Non-pigmented ciliary epithelial cell (primary cell): ENCODE measurements around the gene OPRL1.
"Not testable (repeated sequence)": the region's sequence is repeated elsewhere in the genome, so short reads cannot be mapped to it uniquely, and the experiment has no call there.

Source experiments
- DNase-seq: peaks from one replicate; pipeline ENCODE4 v3.0.0-alpha.2; 2010; ENCODE audit warnings: low read depth

The OPRL1 gene

DNA sequence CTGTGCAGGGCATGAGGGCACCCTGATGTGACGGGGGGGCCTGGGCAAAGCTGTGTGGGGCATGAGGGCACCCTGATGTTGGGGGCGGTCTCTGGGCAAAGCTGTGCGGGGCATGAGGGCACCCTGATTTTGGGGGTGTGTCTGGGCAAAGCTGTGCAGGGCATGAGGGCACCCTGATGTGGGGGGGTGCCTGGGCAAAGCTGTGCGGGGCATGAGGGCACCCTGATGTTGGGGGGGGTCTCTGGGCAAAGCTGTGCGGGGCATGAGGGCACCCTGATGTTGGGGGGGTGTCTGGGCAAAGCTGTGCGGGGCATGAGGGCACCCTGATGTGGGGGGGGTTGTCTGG lies 37.5 kb downstream of the OPRL1 start:
- DNase-seq: not testable (repeated sequence)

DNA sequence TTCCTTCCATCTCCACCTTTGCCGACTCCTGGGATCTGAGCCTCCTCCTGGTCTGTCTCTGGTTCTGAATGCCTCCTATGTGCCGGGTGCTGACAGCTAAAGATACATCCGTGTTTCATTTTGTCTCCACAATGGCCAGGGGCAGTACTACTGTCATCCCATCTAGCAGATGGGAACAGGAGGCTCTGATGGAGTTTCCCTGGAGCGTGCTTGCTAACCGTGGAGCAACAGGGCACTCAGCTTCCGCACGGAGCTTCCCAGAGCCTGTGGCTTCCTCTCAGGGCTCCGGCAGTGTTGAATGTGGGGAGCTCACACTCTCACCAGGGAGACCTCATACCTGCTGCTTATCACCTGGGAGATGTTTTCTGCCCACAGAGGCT lies 39.4 kb downstream of the OPRL1 start:
- no peak for DNase-seq

DNA sequence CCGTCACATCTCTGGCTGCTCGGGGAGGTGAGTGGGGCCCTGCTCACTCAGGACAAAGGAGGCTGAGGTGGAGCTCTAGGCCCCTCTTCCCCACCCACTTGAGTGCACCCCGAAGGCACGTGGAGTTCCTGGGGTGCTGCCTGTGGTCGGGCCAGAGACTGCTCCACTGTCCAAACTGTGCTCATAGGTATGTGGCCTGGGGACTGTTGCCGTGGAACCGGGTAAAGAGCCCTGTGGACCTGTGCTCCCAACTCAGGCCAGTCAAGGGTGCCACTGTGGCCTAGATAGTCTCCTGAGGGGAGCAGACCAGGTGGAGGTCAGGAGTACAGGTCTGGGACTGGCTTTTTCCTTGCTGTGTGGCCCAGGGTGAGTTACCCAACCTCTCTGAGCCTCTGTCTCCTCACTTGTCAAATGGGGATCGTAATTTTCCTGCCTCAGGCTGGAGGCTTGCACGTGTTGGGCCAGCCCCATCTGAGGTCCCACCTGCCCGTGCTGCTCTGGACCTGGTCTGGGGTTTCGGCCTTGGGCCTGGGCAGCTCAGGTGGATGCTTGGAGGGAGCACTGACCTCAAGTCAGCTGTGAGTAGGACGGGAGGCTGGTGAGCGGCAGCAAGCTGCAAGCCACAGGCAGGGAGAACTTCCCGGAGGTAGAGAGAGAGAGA lies 39.9 kb downstream of the OPRL1 start:
- no peak for DNase-seq

DNA sequence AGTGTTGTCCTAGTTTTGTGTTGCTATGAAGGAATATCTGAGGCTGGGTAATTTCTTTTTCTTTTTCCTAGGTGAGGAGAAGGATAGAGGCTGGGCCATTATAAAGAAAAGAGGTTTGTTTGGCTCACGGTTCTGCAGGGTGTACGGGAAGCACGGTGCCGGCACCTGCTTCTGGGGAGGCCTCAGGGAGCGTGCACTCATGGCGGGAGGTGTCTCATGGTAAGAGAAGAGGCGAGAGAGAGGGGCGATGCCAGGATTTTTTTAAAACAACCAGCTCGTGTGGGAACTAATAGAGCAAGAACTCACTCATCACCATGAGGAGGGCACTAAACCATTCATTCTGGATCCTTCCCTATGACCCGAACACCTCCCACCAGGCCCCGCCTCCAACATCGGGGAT lies 41.7 kb downstream of the OPRL1 start:
- no peak for DNase-seq

DNA sequence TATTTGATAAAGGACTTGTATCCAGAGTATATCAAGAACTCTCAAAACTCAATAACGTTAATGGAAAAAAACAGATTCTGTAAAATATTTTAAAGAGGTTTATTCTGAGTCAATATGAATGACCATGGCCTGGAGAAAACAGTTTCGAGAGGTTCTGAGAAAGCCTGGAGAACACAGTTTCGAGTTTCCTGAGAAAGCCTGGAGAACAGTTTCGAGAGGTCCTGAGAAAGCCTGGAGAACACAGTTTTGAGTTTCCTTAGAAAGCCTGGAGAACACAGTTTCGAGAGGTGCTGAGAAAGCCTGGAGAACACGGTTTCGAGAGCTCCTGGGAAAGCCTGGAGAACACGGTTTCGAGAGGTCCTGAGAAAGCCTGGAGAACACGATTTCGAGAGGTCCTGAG lies 43.0 kb downstream of the OPRL1 start:
- not testable (repeated sequence) for DNase-seq

DNA sequence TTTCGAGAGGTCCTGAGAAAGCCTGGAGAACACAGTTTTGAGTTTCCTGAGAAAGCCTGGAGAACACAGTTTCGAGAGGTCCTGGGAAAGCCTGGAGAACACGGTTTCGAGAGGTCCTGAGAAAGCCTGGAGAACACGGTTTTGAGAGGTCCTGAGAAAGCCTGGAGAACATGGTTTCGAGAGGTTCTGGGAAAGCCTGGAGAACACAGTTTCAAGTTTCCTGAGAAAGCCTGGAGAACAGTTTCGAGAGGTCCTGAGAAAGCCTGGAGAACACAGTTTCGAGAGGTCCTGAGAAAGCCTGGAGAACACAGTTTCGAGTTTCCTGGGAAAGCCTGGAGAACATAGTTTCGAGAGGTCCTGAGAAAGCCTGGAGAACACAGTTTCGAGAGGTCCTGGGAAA lies 43.6 kb downstream of the OPRL1 start:
- DNase-seq: not testable (repeated sequence)

DNA sequence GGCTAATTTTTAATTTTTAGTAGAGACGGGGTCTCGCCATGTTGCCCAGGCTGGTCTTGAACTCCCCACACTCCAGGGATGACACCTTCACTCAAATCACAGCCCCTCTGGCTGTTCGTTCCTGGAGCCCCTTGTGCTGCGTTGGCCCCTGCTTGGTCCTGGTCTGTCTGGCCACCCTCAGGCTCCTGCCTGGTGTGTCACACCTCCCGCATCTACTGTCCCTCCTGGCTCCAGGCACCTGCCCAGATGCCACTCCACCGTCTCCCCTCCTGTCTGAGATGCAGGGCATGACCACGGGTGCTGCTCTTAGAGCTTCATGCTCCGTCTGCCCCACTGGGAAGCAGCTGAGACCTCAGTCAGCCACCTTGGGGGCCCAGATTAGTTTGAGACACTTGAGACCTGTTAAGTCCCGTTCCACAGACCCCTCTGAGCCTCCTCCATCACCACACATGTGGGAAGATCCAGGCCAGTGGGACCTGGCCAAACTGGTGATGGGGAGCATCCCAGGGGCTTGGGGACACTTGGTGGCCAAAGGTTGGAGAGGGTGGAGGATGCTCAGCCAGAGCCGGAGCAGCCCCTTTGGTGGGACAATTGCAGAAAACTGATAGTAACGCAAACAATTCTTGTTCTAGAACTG lies 49.4 kb downstream of the OPRL1 start:
- DNase-seq: no peak

DNA sequence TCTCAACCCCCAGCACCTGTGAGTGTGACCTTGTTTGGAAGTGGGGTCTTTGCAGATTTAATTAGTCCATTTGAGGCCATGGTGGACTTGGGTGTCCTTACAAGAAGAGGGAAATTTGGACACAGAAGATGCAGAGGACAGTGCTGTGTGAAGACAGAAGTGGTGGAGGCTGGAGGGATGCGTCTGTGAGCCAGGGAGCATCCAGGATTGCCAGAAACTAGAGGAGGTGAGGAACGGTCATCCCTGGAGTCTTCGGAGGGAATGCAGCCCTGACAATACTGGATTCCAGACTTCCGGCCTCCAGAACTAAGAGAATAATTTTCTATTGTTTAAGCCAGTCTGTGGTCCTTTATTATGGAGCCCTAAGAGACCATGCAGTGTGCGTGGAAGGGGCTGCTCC lies 50.4 kb downstream of the OPRL1 start:
- DNase-seq: no peak

DNA sequence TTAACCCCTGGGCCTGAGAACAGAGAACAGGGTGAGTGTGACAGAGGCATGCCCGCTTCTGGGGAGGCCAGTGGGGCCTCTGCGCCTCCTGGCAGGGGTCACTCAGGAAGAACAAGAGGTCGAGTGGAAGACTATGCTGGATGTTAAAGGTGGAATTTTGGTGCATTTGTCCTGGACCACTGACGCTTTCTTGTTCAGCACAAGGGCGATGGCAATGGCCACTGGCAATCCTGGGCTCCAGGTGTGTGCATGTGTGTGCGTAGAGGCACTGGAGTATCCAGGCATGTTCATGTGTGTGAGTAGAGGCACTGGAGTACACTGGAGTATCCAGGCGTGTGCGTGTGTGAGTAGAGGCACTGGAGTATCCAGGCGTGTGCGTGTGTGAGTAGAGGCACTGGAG lies 51.0 kb downstream of the OPRL1 start:
- no peak for DNase-seq

DNA sequence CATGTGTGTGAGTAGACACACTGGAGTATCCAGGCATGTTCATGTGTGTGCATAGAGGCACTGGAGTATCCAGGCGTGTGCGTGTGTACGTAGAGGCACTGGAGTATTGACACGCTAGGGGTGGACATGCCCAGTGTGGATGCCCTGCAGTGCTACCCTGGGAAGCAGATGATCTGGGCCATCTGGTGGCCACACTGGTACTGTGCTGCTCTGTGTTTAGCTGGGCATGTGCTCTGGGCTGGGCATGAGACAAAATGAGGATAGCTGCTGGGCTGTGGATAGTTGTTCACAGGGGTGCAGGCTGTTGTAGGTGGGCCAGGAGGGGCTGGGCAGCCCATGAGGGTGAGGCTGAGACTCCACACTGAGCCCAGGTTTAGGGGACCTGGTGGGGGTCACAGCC lies 51.5 kb downstream of the OPRL1 start:
- no peak for DNase-seq

DNA sequence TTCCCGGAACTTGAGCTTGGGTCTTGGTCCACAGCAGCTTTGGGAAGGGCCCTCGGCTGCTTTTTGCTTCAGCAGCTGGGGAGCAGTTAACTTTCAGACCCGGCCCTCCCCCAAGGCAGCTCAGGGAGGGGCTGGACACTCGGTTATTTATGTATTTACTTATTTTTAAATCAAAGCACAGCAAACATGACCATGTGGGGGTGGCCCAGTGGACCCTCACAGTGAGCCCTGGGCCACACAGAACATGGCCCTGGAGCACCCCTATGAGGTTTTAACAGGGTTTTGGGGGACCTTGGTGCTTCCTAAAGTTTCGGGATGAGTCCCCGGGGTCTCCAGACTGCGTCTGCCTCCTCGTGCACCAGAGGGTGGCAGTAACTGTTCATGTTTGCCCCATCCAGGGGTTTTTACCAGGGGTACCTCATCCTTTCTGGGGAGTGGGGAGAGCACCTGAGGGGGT lies 54.1 kb downstream of the OPRL1 start:
- no peak for DNase-seq

DNA sequence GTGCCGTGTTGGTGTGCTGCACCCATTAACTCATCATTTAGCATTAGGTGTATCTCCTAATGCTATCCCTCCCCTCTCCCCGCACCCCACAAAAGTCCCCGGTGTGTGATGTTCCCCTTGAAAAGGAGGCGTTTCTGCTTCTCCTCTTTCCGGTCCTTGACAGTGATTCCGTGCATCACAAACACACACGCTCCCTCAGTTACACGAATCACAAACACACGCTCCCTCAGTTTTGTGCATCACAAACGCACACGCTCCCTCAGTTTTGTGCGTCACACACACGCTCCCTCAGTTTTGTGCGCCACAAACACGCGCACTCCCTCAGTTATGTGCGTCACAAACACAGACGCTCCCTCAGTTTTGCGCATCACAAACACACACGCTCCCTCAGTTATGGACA lies 54.9 kb downstream of the OPRL1 start:
- not testable (repeated sequence) for DNase-seq

DNA sequence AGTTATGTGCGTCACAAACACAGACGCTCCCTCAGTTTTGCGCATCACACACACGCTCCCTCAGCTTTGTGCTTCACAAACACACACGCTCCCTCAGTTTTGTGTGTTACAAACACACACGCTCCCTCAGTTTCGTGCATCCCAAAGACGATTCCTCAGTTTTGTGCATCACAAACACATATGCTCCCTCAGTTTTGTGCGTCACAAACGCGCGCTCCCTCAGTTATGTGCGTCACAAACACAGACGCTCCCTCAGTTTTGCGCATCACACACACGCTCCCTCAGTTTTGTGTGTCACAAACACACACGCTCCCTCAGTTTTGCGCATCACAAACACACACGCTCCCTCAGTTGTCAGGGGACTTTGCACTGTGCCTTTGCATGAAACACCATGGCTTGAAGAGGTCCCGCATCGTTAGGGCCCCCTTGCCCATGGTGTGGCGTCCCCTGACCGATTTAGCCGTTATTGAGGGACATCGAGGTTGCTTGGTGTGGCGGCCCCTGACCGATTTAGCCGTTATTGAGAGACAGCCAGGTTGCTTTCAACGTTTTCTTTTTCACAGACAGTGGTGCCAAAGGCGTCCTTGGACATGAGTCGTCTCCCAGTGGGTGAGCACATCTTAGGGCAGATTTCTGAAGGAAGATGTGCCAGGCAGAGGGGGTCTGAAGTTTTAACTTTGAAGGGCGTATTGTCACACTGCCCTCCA lies 56.3 kb downstream of the OPRL1 start:
- no peak for DNase-seq

DNA sequence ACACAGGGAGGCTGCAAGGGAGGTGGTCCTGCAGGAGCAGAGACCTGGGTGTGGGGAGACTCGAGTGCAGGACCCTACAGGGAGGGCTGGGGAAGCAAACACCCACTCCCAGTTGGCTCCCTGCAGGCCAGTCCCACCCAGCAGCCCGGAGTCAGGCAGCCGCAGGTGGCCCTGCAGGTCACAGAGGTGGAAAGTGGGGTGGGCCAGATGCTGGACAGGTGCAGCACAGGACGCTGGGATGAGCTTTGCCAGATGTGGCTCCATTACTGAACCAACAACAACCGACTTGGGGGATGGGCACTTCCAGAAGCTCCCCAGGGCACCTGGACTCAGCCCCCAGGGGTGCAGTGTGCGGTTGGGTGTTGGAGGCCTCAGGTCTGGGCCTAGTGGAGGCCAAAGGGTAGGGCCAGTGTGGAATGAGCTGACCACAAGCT lies 57.7 kb downstream of the OPRL1 start:
- DNase-seq: no peak

DNA sequence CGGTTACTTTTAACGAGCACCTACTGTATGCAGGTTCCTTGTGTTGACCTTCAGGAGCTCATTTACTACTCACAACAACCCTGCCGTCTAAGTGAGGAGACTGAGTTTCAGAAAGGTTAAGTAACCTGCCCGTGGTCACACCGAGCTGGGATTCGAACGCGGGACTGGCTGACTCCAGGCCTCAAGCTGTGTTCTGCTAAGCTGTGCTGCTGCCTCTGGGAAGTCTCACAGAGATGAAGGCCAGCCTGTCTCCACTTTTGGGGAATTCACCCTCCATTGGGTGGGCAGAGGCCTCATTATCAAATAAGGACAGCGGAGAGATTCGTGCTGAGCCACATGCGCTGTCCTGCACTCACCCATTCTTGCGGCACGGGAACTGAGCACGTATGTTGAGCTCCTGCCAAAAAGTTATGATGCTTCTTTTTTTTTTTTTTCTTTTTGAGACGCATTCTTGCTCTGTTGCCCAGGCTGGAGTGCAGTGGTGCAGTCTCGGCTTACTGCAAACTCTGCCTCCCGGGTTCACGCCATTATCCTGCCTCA lies 58.5 kb downstream of the OPRL1 start:
- no peak for DNase-seq

DNA sequence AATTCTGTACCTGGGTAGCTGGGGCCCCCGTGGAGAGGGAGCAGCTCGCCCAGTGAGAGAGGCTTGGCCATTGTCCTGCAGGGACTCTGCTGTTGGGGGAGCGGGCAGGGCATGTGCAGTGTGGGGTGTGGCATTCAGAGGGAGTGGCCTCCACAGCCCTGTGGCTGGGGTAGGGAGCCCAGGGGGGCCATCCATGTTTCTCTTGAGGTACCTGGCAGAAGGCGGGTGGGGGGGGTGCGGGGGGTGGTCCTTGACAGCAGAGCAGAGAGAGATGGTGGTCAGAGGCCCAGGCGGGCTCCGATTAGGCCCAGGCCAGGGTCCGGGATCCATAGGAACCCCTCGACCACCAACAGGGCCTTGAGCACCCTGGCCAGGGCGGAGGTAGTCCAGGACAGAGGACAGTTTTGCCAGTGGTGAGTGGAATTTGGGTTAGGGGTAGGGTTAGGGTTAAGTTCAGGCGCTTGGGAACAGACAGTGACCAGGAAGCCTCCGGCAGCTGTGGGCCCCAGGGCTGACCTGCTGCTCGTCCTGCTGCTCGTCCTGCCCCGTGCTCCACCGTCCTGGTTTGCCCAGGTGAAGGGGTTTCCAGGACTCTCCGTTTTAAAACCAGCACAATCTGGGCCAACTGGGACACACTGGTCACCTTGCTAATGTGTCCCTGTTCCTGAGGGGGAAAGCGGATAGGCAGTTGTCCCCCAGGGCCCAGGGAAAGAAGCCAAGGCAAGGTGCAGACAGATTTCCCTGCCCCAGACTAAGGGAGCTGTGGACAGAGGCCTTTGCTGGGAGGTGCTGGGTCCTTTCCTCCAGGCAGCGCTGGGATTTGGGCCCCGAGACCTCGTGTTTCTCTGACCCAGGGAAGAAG lies 59.5 kb downstream of the OPRL1 start:
- DNase-seq: no peak

DNA sequence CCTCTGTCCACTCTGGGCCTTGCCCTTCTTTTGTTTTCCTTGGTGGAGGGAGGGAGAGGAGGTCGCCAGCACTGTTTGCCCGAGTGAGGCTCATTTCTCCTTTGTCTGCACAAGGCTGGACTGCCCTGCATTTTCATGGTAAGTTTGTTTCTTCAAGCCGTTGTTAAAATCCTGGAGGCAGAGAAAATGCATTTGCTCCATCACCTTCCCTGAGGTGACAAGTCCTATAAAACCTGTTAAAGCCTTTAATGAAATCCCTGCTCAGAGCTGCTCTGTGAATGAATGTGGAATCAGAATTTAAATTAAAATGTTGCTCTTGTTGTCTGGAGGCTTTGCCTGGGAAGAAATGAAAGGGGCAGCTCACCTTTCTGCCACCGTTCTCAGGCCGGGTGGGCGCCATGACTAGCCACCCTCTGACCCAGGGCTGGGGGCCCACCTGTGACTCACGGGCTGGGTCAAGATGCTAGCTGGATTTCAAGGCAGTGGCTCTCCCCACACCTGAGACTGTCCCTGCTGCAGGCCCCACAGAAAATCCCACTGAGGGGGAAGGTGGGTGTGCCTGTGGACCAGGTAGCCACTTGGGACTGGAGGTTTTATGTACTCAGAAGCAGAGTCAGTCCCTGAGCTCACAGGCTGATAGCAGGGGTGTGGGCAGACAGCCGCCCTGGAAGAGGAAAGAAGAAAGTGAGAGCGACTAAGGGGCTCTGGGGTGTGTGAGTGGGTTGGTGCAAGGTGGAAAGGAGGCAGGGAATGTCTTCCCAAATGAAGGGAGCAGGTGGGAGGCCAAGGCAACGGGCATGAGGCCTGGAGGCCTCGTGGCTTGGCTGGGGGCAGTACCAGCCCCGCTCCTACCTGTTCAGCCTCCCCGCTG lies 60.4 kb downstream of the OPRL1 start:
- no peak for DNase-seq

DNA sequence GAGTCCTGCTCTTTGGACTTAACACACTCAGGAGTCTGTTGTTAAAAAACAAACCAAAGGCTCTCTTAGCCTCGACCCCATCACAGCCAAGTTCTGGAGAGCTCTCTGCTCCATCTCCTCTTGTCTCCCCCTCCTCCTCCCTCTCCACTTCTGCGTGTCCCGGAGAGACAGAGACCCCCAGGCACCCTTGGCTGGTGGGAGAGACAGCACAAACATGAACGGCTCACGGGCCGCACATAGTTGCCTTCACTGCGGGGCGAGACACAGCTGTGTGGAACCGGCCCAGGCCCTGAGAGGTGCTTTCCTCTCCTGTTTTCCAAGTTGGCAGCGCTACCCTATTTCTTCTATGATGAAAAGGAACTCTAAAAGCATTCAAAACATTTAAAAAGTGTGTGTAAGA lies 61.1 kb downstream of the OPRL1 start:
- no peak for DNase-seq

DNA sequence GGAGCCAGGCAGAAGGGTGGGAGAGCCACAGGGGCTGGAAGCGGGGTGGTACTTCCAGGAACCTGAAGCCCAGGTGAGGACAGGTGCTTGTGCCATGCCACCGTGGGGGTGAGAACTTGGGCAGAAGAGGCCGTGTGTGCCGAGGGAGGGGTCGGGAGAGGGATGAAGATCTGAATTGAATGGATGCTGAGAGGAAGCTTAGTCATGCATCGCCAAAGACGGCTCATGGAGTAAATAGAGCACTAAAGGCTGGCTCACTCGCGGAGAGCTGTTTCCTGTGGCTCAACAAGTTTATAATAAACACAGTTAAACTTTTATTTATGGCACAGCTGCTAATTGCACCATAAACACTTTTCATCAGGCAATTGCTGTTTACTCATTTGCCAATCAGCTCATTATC lies 62.7 kb downstream of the OPRL1 start:
- DNase-seq: no peak

DNA sequence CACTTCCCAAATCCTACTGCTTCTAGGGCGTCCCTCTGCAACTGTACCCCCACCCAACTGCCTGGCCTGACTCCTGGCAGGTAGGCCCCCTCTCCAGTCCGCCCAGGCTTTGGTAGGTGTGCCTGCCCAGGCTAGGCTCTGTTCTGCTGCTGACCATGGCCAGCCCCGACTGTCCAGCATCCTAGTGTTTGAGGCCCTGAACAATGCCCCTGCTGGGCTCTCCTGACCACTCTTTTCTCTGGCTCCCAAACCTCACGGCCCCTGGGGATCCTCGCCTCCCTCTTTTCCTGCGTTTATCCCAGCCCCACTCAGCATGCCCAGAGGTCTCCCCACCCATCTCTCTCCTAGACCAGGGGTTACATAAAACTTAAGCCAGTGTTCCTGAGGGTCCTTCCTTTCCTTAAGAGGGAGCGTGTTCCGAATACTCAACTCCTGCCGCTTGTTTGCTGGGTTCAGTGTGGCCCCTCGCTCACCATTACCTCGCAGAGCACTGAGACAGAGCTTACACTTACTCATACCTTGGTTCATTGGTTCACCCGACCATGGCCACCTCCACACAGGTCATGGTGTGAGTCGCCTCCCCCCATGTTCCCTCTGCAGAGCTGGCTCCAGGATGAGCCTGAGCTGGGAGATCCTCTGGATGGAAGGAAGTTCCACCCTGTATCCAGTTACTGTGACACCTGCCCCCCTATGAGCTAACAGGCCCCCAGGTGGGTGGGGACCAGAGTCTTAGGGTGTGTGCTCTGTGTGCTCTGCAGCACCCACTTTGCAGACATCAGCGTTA lies 63.3 kb downstream of the OPRL1 start:
- no peak for DNase-seq
